Esophagus squamous epithelium (tissue), 5 donors: ENCODE measurements around the gene DDX54. TPM values are rescaled to one million over a fixed set of nuclear protein-coding genes. Genes with fewer than 3 reads are reported as not detected.

Experiments
- DNase-seq: peaks from one replicate; lab custom pipeline; 2025; lab: John Stamatoyannopoulos, UW
- H3K27ac ChIP-seq, 4 donors: fragments of 200-600 bp; sonication (generic); one replicate each; pipeline ENCODE4 v1.5.1; 2016 to 2019; ENCODE audit warnings: mild to moderate bottlenecking in 1 of 4
- H3K27me3 ChIP-seq, 4 donors: fragments of 200-600 bp; sonication (generic); 1 replicate in 3 of 4; 2 replicates in 1 of 4; pipeline versions ENCODE4 v1.5.1 to v1.6.0; 2017 to 2021; ENCODE audit warnings: antibody characterized with exemption in 1 of 4
- H3K36me3 ChIP-seq, 3 donors: fragments of 200-600 bp; sonication (generic); one replicate each; pipeline ENCODE4 v1.5.1; 2016 to 2019
- H3K4me1 ChIP-seq, 3 donors: fragments of 200-600 bp; sonication (generic); one replicate each; pipeline ENCODE4 v1.5.1; 2017 to 2019
- H3K4me3 ChIP-seq, 4 donors: fragments of 200-600 bp; sonication (generic); 1 replicate in 3 of 4; 2 replicates in 1 of 4; pipeline ENCODE4 v1.5.1; 2016 to 2019; ENCODE audit warnings: mild to moderate bottlenecking in 2 of 4, moderate library complexity in 1 of 4
- H3K9me3 ChIP-seq, 3 donors: fragments of 200-600 bp; sonication (generic); one replicate each; pipeline ENCODE4 v1.5.1; 2016 to 2019
- CTCF ChIP-seq, 6 experiments: fragments of 450-650 bp in 4 of 6; fragments of 200-600 bp in 2 of 6; sonication (generic) in 2 of 6; IDR thresholded peaks; one replicate each; pipeline ENCODE4 v1.5.1; 2016 to 2019; ENCODE audit warnings: antibody characterized with exemption in 6 of 6, mild to moderate bottlenecking in 4 of 6, moderate library complexity in 4 of 6
- POLR2A ChIP-seq, 4 donors: fragments of 450-650 bp; IDR thresholded peaks; one replicate each; pipeline ENCODE4 v1.6.1; 2017; ENCODE audit warnings: antibody characterized with exemption in 4 of 4, mild to moderate bottlenecking in 4 of 4, moderate library complexity in 3 of 4
- WGBS, 2 donors: methylation state at CpG; one replicate each; pipeline ENCODE4 v1.1.5; 2018; 5-methylcytosine and 5-hydroxymethylcytosine counted together
- intact Hi-C: fragments of 100-400 bp; cut with DNase I; formaldehyde crosslinking; loops from one replicate; pipeline ENCODE4 v1.15.0; 2022
- total RNA-seq, 4 donors: library from RNA; depleted of rRNA; stranded (reverse); fragments of >200 nt; gene quantifications; one replicate each; pipeline ENCODE4 v1.1.0, GENCODE V29; 2016
- donor health status: DM: yes; HTN: yes; CAD: no.

Gene DDX54
- total RNA-seq, 4 donors from 2014 or later: 35.3 to 80.5 (median 65.2) TPM

GRCh38 chr12:113152196-113152834 lies 33.0 kb downstream of the DDX54 start:
- Histone ChIP-seq H3K27me3 (peaks cover 0 to 61% (median 0%) of the 10 kb centered on the region in 4 donors), H3K4me1 (peaks cover 0 to 53% (median 24%) of the 10 kb centered on the region in 3 donors), H3K4me3 (peak overlapping the region in 3 of 4 donors; percentile 35 to 68 (median 45))

DNA sequence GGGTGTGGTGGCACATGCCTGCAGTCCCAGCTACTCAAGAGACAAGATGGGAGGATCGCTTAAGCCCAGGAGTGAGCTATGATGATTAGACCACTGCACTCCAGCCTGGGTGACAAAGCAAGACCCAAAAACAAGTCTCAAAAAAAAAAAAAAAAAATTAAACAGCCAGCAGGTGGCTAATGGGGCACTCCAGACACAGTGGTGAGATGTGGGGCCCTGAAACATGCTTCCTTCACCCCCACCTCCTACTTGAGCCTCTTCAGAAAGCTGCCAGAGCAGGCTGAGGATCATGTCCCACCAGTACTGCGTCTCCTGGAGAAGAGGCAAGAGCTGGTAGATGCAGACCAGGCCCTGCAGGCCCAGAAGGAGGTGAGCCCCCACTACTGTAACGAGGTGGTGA lies 33.6 kb downstream of the DDX54 start:
- TF ChIP-seq CTCF (IDR thresholded peaks at IDR 0.05) (no peak), POLR2A (IDR thresholded peaks at IDR 0.05) (no peak)
- Histone ChIP-seq H3K4me3 (no peak overlapping the region), H3K27me3 (peaks cover 0 to 61% (median 0%) of the 10 kb centered on the region in 4 donors), H3K9me3 (no peaks in the 10 kb centered on the region), H3K27ac (no peak overlapping the region), H3K4me1 (peaks cover 0 to 53% (median 24%) of the 10 kb centered on the region in 3 donors), H3K36me3 (no peaks in the 10 kb centered on the region)
- intact Hi-C loops: no loop called here
- DNase-seq: no peak
- WGBS, 2 donors: 84 to 89% methylated on average over 2 of the region's 3 CpGs

More at GRCh38 chr12:113152196-113152834, 33.0 kb downstream of the DDX54 start:
- Histone ChIP-seq H3K27ac (no peak overlapping the region), H3K9me3 (no peaks in the 10 kb centered on the region), H3K36me3 (peaks cover 0 to 5% (median 0%) of the 10 kb centered on the region in 3 donors)
- no peak for TF ChIP-seq CTCF (IDR thresholded peaks at IDR 0.05)
- no peak for TF ChIP-seq POLR2A (IDR thresholded peaks at IDR 0.05)
- DNase-seq: no peak
- intact Hi-C loops: no loop called here
- WGBS, 2 donors: 19 to 20% methylated on average over 9 of the region's 9 CpGs

DNA sequence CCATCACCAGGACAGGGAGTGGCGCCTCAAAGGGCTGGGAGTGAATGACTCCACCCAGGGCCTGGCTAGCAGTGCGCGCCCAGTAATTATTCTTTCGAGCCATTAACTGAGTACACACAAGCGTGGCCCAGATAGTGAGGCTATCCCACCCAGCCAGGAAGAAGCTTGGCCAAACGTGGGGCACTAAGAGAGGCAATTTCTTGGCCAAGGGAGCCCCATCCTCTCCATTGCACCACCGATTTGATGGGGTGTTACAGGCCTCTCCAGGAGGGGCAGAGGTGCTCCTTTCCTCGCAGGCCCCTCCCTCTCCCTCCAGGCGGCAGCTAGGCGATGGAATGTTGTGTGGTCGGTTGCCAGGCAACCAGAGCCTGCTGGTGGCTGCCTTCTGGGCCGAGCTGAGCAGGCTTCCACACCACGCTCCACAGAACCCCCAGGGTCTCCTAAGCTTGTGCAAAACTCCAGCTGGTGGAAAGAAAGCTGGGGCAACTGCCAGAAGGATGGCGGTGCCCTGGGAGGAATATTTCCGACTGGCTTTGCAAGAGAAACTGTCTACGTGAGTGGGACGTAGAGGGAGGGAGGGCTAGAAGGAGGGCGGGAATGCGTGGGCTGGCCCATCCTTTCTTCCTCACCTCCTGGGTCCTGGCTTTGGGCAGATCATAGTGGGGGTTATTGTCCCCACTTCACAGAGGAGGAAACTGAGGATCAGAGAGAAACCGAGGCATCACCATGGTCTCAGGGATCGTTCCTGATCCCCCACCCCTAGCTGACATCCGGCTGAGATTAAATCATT lies 35.7 kb downstream of the DDX54 start, which contains the start of gene CFAP73:
Gene CFAP73, plus strand, starts transcription at position 364 of the 790 bp plus-strand sequence. Its CDS starts 134 bp downstream, at position 498.
- TF ChIP-seq POLR2A (IDR thresholded peaks at IDR 0.05) (peak in 1 of 4 donors; percentile 14), CTCF (IDR thresholded peaks at IDR 0.05) (peak in 1 of 6 experiments; percentile 25)
- Histone ChIP-seq H3K4me1 (peaks cover 0 to 39% (median 20%) of the 10 kb centered on the region in 3 donors), H3K27me3 (peaks cover 0 to 46% (median 0%) of the 10 kb centered on the region in 4 donors), H3K36me3 (no peaks in the 10 kb centered on the region), H3K4me3 (peak within 1 kb of the TSS in 1 of 4 donors; percentile 26), H3K9me3 (no peaks in the 10 kb centered on the region), H3K27ac (peak within 1 kb of the TSS in 2 of 4 donors; percentile 28 to 33)
- intact Hi-C loops: no loop called here
- DNase-seq: no peak
- WGBS, 2 donors: 20 to 26% methylated on average over 17 to 18 of the region's 22 CpGs

- DNase-seq: no peak
- Histone ChIP-seq H3K4me1 (peaks cover 0 to 19% (median 9%) of the 10 kb centered on the region in 3 donors), H3K9me3 (no peaks in the 10 kb centered on the region), H3K36me3 (no peaks in the 10 kb centered on the region), H3K27me3 (peaks cover 0 to 24% (median 0%) of the 10 kb centered on the region in 4 donors), H3K27ac (no peak overlapping the region), H3K4me3 (no peak overlapping the region)
- intact Hi-C loops: no loop called here
- TF ChIP-seq POLR2A (IDR thresholded peaks at IDR 0.05) (no peak), CTCF (IDR thresholded peaks at IDR 0.05) (no peak)
- WGBS, 2 donors: 66 to 83% methylated on average over 2 of the region's 2 CpGs
Observed at GRCh38 chr12:113146999-113147398, 38.3 kb downstream of the DDX54 start.
